HG02678 (cell line): ENCODE measurements around the gene SLC38A8.

ENCODE experiments used
- ATAC-seq: cut with Tn5 transposase; IDR thresholded peaks from one replicate; pipeline ENCODE4 v1.9.1; 2021; ENCODE audit warnings: mild to moderate bottlenecking, moderate library complexity; ENCODE audit not compliant: unreplicated experiment

SLC38A8 gene

DNA sequence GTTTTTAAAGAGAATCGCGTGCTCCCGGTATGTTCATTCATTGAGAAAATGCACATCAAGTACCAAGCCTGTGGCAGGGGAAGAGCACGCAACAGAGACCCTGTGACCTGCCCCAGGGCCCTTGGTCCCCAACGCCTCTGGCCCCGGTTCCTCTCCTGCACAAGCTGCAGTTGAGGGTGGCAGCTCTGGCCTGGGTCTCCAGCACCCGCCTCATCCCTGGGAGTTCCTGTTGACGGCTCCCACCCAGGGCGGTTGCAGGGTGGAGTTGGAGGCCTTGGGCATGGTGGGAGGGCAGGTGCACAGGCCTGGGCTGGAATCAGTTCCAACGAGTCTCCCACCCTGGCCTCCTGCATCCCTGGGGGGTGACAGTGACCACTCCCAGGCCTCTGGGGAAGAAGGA, 69.5 kb downstream of the SLC38A8 start:
- ATAC-seq = no peak

DNA sequence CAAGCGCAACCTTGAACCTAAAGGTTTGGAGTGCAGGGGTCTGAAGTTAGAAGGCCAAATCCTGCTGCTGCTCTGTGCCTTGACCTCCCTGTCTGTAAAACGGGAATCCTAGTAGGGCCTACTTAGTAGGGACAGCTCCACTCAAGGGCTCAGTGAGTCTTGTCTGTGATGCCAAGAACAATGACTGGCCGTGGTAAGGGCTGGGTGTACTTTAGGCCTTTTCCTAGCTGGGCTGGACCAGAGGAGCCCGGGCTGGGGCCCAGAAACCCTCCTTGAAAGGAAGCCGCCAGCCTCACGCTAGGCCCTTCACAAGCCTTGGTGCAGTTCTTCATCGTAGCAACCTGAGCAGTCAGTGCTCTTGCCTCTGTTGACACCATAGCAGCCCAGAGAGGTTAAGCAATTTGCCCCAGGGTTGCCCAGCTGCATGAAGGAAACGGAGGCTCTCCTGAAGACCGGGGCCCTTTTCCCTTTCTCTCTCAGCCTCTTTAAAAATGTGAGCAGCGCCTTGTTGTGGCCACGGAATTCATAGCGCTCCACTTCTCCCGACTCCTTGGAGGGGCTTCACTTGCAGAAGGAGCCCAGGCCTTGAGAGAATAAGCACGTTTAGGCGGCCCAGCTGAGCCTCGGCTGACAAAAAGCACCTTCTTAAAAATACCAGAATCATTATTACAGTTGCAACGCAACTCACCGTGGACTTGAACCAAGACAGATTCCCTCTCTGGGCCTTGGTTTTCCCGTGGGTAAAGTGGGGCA, 70.2 kb downstream of the SLC38A8 start:
- no peak for ATAC-seq

DNA sequence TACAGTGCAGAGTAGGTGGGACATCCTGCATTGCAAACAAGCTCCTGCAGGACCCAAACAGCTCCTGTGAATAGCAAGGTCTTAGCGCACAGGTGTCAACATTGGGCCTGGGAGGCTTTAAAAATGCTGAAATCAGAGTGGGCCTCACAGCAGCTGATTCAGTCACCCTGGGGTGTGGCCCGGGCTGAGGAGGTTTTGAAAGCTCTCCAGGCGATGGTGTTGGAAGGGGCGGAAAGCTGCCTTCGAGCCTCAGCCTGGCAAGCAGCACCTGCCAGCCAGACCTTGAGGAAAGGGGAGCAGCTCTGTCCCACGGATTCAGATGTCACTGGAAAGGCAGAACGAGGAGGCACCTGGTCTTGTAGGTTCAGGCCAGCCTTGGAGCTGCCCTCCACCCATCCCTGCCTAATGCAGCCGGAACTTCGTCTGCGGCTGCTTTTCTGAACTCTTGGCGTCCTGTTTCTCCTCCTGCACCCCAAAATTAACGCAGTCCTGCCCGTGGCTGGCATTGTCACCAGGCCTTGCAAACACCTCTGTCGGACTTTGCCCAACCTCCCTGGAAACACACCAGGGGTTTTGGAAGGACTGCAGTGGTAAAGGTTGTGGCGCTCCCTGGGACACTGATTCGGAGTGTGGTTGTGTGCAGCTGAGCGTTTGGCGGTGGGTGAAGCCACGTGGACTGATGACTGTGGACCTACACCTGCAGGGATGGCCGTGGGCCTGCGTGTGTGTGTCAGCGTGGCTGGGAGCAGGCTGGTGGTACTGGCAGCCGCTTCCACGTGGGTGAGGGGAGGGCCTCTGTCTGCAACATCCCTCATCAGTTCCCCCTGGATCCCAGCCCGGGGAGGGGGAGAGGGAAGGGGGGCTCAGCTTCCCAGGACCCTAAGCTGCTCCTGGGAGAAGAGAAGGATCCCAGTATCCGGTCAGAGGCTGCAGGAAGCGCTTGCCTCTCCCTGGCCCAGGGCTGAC, 71.1 kb downstream of the SLC38A8 start:
- ATAC-seq = no peak

DNA sequence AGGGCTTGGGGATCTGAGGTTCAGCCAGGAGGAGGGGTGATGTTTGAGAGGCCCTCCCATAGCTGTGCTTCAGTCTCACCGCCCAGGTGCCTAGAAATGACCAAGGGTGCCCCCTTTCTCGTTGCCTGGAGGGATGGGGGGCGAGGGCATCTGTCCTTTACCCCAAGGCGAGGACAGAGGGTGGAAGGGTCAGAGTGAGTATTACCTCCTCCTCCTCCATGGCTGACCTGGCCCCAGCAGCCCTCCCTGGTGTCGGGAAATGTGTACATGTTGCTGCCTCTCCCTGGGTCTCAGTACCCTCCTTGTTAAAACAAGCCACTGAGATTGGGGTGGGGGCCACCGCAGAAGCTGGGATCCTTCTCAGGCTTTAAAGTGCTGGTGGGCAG, 72.2 kb downstream of the SLC38A8 start:
- no peak for ATAC-seq

DNA sequence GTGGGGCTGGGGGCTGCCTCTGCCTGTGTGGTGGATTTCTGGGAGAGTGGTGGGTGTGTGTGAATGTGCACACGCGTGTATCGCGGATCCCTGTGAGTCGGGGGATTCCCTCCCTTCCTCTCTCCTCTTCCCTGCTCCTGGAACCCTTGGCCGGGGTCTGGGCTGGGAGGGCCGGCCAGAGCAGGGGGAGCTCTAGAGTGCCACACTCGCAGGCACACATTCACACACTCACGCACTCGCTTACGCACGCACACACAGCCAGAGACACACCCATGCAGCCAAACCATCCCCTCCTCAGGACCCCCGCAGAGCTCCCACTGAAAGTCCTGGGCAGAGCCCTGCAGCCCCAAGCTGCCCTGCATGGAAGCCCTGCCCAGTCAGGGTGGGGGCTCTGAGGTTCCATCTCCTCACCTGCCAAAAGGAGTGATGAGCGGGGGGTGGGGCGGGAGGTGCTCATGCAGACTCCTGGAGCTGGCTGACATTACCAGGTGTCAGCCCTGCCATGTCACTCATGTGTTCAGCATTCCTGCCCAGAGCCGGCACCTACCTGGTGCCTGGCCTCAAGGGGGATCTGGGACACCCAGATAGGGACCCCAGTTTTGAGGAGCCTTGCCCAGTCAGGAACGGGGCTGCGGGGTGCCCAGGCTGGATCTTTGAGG, 72.7 kb downstream of the SLC38A8 start:
- ATAC-seq = no peak

DNA sequence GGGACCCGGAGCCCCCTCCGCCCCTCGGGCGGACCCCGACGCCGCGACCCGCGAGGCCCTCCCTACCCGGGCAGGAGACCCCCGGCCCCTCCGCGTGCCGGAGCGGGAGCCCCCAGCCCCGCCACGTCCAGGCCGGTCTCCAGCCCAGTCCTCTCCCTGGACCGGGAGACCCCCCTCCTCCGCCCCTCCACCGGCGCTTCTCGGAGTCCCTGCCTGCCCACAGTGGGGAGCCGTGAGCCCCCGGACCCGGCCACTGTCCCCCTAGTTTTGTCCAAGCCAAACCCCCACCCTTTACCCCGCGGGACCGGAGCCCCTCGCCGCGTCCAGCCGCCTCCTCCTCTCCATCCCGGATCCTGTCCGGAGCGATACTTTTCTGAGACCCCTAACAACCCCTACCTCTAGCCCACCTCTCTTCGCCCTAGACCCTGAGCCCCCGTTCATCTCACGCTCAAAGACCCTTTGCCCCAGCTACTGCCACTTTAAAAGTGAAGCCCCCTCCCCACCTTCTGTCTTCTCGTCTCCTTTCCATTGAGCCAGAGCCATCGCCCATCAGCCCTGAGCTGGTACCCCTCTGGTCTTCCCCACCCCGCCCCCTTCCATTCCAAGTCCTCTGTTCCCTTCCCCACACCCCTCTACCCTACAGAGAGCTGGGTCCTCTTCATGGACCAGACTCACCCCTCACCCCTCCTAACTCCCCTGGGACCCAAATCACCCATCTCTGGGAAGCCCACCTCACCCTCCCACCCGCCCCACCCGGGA, 73.5 kb downstream of the SLC38A8 start:
- ATAC-seq = no peak

DNA sequence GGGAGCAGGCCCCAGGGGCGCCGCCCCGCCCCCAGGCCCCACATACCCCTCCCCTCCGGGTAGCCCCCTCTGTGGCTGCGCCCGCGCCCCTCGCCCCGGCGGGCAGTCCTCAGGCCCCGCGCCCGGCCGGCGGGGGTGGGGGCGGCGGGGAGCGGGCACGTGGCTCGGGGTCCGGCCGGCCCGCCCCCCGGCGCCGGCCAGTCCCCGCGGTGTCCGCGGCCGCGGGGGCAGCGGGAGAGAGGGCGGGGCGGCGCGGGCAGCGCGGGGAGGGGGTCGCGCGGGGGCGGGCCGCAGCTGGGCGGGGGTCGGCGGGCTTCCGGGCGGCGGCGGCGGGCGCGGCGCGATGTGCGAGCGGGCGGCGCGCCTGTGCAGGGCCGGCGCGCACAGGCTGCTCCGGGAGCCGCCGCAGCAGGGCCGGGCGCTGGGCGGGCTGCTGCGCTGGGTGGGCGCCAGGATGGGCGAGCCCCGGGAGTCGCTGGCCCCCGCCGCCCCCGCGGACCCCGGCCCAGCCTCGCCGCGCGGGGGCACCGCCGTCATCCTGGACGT, 74.2 kb downstream of the SLC38A8 start:
- no peak for ATAC-seq

DNA sequence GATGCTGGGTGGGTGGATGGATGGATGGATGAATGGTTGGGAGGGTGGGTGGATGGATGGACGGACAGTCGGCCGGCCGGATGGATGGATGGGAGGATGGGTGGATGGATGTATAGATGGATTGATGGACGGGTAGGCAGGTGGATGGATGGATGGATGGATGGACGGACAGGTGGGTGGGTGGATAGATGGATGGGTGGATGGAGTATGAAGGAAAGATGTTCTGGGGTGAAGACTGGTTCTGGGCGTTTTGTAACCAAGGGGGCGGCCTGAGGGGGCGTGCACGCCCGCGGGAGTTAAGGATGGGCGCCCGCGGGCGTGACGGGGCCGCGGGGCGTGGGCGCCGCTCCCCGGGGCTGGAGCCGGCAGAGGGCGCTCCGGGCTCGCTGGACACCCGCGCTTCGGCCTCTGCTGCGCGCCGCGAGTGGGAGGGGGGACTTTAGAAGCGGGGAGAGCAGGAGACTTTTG, 74.7 kb downstream of the SLC38A8 start, which contains the start of gene NECAB2:
NECAB2 (plus strand) TSS at position 407 of the 468 bp plus-strand sequence. CDS start 405 bp downstream, outside the sequence.
- ATAC-seq = no peak

DNA sequence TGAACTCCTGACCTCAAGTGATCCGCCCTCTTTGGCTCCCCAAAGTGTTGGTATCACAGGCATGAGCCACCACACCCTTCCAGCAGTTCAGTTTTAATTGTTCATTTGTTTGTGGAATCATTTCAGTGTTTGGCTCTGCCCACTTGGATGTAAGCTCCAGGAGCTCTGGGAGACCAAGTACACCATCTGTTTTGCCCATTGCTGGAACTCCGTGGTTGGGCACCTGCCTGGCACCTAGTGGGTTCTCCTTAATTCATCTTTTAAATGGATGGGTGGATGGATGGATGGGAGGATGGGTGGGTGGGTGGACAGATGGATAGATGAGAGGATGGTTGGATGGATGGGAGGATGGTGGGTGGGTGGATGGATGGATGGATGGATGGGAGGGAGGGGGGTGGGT, 75.5 kb downstream of the SLC38A8 start:
- no peak for ATAC-seq

DNA sequence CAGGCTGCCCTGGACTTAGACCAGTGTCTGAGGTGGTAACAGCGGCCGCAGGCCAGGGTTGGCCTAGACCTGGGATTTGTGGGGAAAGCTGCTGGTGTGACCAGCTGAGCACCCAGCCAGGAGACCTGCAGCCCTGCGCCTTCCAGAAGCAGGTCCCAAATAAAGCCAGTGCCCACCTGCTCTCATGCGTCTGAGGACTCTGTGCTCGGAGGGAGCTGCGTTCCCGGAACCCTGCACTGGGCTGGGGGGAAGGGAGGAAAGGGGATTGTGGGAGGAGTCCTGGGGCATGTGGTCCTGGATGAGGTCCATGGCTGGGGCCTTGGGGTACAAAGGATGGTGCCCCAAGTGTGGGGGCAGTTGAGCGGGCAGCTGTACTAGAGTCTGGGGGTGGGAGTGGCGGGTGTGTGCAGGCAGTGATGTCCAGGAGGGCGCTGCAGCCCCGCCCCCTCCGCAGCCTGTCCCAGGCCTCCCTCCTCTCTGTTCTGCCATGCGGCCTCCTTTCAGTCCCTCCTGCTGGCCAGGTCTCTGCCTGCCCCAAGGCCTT, 76.4 kb downstream of the SLC38A8 start:
- no peak for ATAC-seq

DNA sequence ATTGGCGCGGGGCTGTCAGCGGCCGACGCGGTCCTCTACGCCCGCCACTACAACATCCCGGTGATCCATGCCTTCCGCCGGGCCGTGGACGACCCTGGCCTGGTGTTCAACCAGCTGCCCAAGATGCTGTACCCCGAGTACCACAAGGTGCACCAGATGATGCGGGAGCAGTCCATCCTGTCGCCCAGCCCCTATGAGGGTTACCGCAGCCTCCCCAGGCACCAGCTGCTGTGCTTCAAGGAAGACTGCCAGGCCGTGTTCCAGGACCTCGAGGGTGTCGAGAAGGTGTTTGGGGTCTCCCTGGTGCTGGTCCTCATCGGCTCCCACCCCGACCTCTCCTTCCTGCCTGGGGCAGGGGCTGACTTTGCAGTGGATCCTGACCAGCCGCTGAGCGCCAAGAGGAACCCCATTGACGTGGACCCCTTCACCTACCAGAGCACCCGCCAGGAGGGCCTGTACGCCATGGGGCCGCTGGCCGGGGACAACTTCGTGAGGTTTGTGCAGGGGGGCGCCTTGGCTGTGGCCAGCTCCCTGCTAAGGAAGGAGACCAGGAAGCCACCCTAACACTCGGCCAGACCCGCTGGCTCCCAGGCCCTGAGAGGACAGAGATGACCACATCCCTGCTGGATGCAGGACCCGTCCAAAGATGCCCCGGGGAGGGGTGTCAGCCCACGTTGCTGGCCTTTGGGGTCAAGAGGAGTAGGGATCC, 77.0 kb downstream of the SLC38A8 start:
- no peak for ATAC-seq

DNA sequence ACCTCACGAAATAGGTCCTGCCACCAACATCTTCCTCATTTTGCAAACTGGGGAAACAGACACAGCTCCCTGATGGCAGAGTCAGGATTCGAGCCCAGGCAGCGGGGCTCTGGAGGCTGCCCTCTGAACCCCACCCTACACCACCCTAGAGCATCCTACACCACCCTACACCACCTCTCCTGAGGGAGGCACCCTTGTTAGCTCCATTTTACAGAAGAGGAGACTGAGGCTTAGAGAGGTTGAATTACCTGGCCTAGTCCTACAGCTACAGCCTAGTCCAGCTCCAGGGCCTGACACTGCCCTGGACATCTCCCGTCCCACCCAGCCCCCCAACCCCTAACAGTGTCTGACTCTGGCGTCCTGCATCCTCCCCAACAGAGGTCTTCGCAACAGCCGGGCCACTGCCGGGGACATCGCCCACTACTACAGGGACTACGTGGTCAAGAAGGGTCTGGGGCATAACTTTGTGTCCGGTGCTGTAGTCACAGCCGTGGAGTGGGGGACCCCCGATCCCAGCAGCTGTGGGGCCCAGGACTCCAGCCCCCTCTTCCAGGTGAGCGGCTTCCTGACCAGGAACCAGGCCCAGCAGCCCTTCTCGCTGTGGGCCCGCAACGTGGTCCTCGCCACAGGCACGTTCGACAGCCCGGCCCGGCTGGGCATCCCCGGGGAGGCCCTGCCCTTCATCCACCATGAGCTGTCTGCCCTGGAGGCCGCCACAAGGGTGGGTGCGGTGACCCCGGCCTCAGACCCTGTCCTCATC, 77.7 kb downstream of the SLC38A8 start:
- ATAC-seq = no peak

DNA sequence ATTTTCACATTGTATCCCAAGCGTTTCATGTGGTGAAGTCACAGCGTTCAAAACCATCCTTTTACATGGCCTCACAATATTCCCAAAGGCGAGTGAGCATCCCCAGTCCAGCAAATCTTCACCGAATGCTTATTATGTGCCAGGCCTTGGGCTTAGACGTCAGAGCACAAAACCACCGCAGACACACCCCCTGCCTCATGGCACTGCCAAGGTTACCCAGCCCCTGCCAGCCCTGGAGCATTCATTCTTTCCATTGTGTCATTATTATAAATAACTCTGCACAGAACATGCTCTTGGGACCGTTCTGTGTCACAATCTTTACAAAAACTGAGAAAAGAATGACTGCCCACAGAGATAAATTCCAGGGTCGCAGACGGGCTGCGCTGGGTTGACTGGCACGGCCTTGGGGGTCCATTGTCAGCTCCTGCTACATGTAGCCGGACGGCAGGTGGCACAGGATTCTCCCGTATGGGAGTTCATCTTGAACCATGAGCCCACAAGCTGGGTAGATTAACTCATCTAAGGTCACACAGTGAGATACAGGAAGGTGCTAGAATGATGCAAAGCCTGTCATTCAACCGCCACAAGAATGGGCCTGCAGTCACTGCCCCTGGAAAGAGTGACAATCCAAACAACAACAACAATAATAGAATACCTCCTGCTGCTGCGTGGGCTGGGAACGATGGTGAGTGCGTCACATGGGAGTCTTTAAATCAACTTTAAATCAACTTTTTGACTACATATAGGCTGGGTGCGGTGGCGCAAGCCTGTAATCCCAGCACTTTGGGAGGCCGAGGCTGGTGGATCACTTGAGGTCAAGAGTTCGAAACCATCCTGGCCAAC, 79.1 kb downstream of the SLC38A8 start:
- ATAC-seq = no peak

DNA sequence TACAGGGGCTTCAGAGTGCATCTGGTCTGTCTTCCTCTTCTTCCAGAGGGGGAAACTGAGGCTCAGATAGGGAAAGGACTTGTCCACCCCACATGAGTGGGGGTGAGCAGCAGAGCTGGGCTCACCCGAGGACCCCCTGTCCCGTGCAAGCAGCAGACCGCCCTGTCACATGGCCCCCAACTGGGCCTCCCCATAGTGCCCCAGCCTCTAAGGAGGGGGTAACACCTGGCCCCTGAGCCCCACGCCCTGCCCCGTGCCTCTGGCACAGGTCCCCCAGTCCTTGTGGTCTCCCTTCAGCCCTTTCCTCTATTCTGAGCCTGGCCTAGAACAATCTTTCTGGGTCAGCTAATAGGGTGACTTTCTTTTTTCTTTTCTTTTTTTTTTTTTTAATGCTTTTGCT, 81.0 kb downstream of the SLC38A8 start:
- ATAC-seq = no peak

DNA sequence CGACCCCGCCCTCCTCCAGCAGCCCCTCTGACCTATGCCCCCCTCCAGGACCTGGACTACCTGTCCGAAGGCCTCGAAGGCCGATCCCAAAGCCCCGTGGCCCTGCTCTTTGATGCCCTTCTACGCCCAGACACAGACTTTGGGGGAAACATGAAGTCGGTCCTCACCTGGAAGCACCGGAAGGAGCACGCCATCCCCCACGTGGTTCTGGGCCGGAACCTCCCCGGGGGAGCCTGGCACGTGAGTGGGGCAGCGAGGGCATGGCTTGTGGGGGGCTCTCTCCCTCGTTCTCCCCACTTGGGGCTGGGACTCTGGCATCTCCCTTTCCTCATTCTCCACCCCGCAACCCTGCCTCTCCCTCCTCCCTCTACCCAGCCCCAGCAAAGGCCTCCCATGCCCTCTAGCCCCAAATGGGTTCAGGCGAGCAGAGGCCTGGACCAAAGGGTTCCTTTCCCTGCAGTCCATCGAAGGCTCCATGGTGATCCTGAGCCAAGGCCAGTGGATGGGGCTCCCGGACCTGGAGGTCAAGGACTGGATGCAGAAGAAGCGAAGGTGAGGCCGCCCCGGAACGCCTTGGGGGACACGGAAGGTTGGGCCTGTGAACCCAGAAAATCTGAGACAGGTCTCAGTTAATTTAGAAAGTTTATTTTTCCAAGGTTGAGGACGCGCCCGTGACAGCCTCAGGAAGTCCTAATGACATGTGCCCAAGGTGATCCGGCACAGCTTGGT, 81.9 kb downstream of the SLC38A8 start:
- no peak for ATAC-seq
